OCI-LY7 (cell line): Measurements from ENCODE around the gene OR1B1.

Experiments
- EZH2phosphoT487 ChIP-seq: fragments of 200-600 bp; sonication (generic); IDR thresholded peaks from 2 replicates; pipeline ENCODE4 v1.6.1; 2018; ENCODE audit warnings: low read depth, borderline replicate concordance, mild to moderate bottlenecking, mixed run types, antibody characterized with exemption, low read length, moderate library complexity, mixed read lengths
- TF ChIP-seq, protein P1 (sequence below): fragments of 200-600 bp; sonication (generic); conservative IDR thresholded peaks from 2 replicates; pipeline ENCODE4 v1.5.1; 2014; ENCODE audit warnings: mild to moderate bottlenecking, antibody characterized with exemption, low read length, moderate library complexity, mixed read lengths

DNA sequence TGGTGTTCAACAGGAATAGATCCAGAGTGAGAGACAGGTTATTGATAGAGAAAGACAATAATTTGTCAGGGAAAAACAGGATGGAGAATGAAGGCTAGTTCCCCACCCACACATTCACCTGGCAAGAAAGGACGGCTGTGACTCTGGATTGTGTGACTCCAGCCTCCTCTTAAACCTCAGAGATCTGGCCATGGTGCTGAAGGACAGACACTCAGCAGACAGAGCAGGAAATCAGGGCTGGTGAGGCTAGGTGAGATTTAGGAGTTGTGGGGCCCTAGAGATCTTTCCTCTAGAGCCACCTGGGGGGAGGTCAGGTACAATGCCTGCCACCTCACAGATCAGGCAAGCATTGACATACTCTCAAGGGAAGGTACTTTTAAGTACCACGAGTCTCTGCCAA, 15.2 kb downstream of the OR1B1 start:
- TF ChIP-seq, protein P1, sequence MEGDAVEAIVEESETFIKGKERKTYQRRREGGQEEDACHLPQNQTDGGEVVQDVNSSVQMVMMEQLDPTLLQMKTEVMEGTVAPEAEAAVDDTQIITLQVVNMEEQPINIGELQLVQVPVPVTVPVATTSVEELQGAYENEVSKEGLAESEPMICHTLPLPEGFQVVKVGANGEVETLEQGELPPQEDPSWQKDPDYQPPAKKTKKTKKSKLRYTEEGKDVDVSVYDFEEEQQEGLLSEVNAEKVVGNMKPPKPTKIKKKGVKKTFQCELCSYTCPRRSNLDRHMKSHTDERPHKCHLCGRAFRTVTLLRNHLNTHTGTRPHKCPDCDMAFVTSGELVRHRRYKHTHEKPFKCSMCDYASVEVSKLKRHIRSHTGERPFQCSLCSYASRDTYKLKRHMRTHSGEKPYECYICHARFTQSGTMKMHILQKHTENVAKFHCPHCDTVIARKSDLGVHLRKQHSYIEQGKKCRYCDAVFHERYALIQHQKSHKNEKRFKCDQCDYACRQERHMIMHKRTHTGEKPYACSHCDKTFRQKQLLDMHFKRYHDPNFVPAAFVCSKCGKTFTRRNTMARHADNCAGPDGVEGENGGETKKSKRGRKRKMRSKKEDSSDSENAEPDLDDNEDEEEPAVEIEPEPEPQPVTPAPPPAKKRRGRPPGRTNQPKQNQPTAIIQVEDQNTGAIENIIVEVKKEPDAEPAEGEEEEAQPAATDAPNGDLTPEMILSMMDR = no peak
- no peak for TF ChIP-seq EZH2phosphoT487
